A673 (cell line): ENCODE measurements around the gene ARHGAP26. TPM values are rescaled to one million over a fixed set of nuclear protein-coding genes. Genes with fewer than 3 reads are reported as not detected.

Experiments
- BruUV-seq: library from RNA; stranded (reverse); fragments of 400-500 nt; replicated peaks from 2 replicates; lab custom pipeline; 2021; lab: Mats Ljungman, UMichigan
- CTCF ChIA-PET: fragments of 300-600 bp; sonication (Branson Sonifier 250); formaldehyde crosslinking; loops from one replicate; lab custom pipeline; 2022; ENCODE audit warnings: antibody characterized with exemption; lab: Charles Lee
- POLR2A ChIA-PET: fragments of 300-600 bp; sonication (Branson Sonifier 250); formaldehyde crosslinking; loops from one replicate; lab custom pipeline; 2022; ENCODE audit warnings: antibody characterized with exemption; ENCODE audit not compliant: low non-redundant PET; lab: Charles Lee
- DNase-seq: peaks from one replicate; pipeline ENCODE4 v3.0.0-alpha.2; 2015; ENCODE audit warnings: low spot score
- H3K27ac ChIP-seq: fragments of 200-600 bp; sonication (generic); 2 replicates; pipeline ENCODE4 v1.5.1; 2016; ENCODE audit warnings: mixed run types, low read depth, mild to moderate bottlenecking, mixed read lengths, antibody characterized with exemption, low read length; ENCODE audit not compliant: poor library complexity, severe bottlenecking
- H3K27me3 ChIP-seq: fragments of 200-600 bp; sonication (generic); replicated peaks from 2 replicates; pipeline ENCODE4 v1.6.1; 2017; ENCODE audit warnings: mixed run types, low read depth, mild to moderate bottlenecking, mixed read lengths, antibody characterized with exemption, low read length; ENCODE audit not compliant: insufficient read depth, poor library complexity
- H3K36me3 ChIP-seq: fragments of 200-600 bp; sonication (generic); 2 replicates; pipeline ENCODE4 v1.6.1; 2016; ENCODE audit warnings: mixed run types, mild to moderate bottlenecking, mixed read lengths, antibody characterized with exemption, low read length; ENCODE audit not compliant: insufficient read depth, poor library complexity, severe bottlenecking
- H3K4me1 ChIP-seq: fragments of 200-600 bp; sonication (generic); 2 replicates; pipeline ENCODE4 v1.6.1; 2017; ENCODE audit warnings: mixed run types, mild to moderate bottlenecking, mixed read lengths, antibody characterized with exemption, low read length; ENCODE audit not compliant: insufficient read depth, poor library complexity, severe bottlenecking
- H3K4me3 ChIP-seq: fragments of 200-600 bp; sonication (generic); 2 replicates; pipeline ENCODE4 v1.5.1; 2016; ENCODE audit warnings: low read depth, mixed run types, mild to moderate bottlenecking, mixed read lengths, low read length; ENCODE audit not compliant: poor library complexity, severe bottlenecking
- H3K9me3 ChIP-seq: fragments of 200-600 bp; sonication (generic); 2 replicates; pipeline ENCODE4 v1.6.1; 2016; ENCODE audit warnings: mixed run types, low read depth, mild to moderate bottlenecking, mixed read lengths, antibody characterized with exemption, low read length; ENCODE audit not compliant: poor library complexity, severe bottlenecking
- CTCF ChIP-seq: fragments of 300-800, 200-600 bp; sonication (generic); conservative IDR thresholded peaks from 2 replicates; pipeline ENCODE4 v1.5.1; 2017; ENCODE audit warnings: low read depth, mild to moderate bottlenecking, antibody characterized with exemption, low read length, moderate library complexity, mixed read lengths
- EZH2 ChIP-seq: fragments of 200-600 bp; sonication (generic); IDR thresholded peaks from 2 replicates; pipeline ENCODE4 v1.6.1; 2017; ENCODE audit warnings: borderline replicate concordance, low read depth, mild to moderate bottlenecking, mixed read lengths, antibody characterized with exemption, low read length; ENCODE audit not compliant: poor library complexity, severe bottlenecking
- intact Hi-C: fragments of 100-400 bp; cut with micrococcal nuclease; formaldehyde crosslinking; loops from one replicate; pipeline ENCODE4 v1.10.0; 2022; ENCODE audit not compliant: unreplicated experiment
- total RNA-seq: library from RNA; stranded (reverse); gene quantifications from 2 replicates; pipeline ENCODE4 v1.2.3, GENCODE V29; 2021

The ARHGAP26 gene
- total RNA-seq, 1 experiment from 2014 or later = 25.5 TPM

- Histone ChIP-seq H3K9me3 (no peaks in the 10 kb centered on the region), H3K27me3 (no peaks in the 10 kb centered on the region), H3K36me3 (no peaks in the 10 kb centered on the region), H3K4me1 (no peaks in the 10 kb centered on the region), H3K4me3 (no peak overlapping the region), H3K27ac (no peak overlapping the region)
- BruUV-seq = no TSS peak
- intact Hi-C loops = no loop called here
- DNase-seq = no peak
- CTCF ChIA-PET = no interaction called here
- POLR2A ChIA-PET = no interaction called here
- TF ChIP-seq CTCF (no peak), EZH2 (no peak)
Measured at GRCh38 chr5:143140492-143141203, 370.5 kb downstream of the ARHGAP26 start.

- no peak for TF ChIP-seq EZH2
- TF ChIP-seq CTCF = no peak
- DNase-seq = no peak
- Histone ChIP-seq H3K4me3 (no peak overlapping the region), H3K27me3 (no peaks in the 10 kb centered on the region), H3K9me3 (no peaks in the 10 kb centered on the region), H3K27ac (no peak overlapping the region), H3K36me3 (no peaks in the 10 kb centered on the region), H3K4me1 (no peaks in the 10 kb centered on the region)
- ChIA-PET POLR2A (no interaction called here), CTCF (no interaction called here)
- intact Hi-C loops = no loop called here
- BruUV-seq = no TSS peak
Measured at GRCh38 chr5:143141652-143142051, 371.5 kb downstream of the ARHGAP26 start.

GRCh38 chr5:143142596-143143435 is 372.6 kb downstream of the ARHGAP26 start:
- no peaks in the 10 kb centered on the region for H3K36me3 ChIP-seq
- intact Hi-C loops = no loop called here
- no peaks in the 10 kb centered on the region for H3K9me3 ChIP-seq
- no peak overlapping the region for H3K4me3 ChIP-seq
- no peak for DNase-seq
- H3K4me1 ChIP-seq = no peaks in the 10 kb centered on the region
- POLR2A ChIA-PET = no interaction called here
- no TSS peak for BruUV-seq
- TF ChIP-seq EZH2 (no peak), CTCF (no peak)
- CTCF ChIA-PET = no interaction called here
- H3K27ac ChIP-seq = no peak overlapping the region
- H3K27me3 ChIP-seq = no peaks in the 10 kb centered on the region
